GM12874 (cell line): ENCODE data around the gene ZNF787.

Experiments
- TF ChIP-seq, protein P1 (sequence below): IDR thresholded peaks from 2 replicates; pipeline ENCODE4 v1.5.1; 2011; ENCODE audit warnings: low read depth, mild to moderate bottlenecking, control low read depth, low read length, moderate library complexity; ENCODE audit not compliant: insufficient read depth

The ZNF787 gene

DNA sequence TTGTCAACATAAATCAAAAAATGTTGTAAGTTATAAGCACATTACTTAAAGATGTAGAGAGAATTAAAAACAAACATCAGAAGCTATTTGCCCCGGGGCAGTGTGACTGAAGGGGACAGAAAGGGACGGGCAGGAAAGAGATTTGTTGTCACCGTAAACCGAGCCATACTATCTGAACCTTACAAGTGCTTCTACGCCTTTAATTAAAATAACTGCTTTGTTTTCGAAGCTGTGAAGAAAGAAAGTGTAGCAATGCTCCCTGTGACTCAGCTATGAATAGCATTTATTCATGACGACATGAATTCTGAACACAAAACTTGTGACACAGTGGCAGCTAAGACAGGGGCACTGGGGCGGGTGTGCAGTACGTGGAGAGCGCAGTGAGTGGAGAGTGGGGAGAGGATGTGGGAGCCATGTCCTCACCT, 30.0 kb downstream of the ZNF787 start:
- TF ChIP-seq, protein P1, sequence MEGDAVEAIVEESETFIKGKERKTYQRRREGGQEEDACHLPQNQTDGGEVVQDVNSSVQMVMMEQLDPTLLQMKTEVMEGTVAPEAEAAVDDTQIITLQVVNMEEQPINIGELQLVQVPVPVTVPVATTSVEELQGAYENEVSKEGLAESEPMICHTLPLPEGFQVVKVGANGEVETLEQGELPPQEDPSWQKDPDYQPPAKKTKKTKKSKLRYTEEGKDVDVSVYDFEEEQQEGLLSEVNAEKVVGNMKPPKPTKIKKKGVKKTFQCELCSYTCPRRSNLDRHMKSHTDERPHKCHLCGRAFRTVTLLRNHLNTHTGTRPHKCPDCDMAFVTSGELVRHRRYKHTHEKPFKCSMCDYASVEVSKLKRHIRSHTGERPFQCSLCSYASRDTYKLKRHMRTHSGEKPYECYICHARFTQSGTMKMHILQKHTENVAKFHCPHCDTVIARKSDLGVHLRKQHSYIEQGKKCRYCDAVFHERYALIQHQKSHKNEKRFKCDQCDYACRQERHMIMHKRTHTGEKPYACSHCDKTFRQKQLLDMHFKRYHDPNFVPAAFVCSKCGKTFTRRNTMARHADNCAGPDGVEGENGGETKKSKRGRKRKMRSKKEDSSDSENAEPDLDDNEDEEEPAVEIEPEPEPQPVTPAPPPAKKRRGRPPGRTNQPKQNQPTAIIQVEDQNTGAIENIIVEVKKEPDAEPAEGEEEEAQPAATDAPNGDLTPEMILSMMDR: no peak

DNA sequence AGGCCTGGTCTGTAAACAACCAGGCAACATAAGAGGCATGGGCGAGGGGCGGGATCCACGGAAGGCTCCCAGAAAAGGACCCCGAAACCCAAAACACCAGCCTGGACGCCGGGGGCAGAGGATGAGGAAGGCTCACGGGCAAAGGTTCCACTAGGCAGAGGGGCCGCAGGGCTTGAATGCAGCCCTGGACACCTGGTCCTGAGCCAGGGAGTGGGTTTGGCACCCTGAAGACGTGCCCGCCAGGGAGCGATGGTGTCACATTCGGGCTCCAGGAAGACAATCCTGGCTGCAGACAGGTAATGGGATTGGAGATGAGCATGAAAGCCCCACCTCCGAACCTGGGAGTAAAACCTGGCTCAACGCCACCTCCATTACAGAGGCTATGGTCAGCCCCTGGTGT, 31.8 kb downstream of the ZNF787 start:
- TF ChIP-seq, protein P1: no peak

DNA sequence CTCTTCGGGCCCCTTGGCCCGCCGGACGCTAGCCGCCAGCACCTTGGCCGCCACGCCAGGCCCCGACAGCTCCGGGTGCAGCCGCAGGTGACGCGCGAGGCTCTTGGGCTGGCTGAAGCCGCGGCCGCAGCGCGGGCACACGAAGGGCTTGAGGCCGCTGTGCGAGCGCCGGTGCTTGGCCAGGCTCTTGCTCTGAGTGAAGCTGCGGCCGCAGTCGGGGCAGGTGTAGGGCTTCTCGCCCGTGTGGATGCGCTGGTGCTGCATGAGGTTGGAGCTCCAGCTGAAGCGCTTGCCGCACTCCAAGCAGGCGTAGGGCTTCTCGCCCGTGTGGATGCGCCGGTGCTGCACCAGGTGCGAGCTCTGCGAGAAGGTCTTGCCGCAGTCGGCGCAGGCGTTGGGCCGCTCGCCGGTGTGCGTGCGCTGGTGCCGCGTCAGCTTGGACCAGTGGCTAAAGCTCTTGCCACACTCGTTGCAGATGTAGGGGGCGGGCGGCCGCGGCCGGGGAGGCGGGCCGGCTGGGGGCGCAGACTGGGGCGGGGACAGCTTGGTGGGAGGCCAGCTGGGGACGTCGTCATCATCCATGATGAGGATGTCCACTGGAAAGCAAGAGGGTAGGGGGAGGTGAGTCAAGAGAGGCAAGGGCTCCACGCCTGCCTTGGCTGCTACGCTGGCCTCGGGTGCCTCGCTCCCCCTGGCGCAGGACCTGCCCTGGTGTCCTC, 32.4 kb downstream of the ZNF787 start:
- TF ChIP-seq, protein P1: no peak

DNA sequence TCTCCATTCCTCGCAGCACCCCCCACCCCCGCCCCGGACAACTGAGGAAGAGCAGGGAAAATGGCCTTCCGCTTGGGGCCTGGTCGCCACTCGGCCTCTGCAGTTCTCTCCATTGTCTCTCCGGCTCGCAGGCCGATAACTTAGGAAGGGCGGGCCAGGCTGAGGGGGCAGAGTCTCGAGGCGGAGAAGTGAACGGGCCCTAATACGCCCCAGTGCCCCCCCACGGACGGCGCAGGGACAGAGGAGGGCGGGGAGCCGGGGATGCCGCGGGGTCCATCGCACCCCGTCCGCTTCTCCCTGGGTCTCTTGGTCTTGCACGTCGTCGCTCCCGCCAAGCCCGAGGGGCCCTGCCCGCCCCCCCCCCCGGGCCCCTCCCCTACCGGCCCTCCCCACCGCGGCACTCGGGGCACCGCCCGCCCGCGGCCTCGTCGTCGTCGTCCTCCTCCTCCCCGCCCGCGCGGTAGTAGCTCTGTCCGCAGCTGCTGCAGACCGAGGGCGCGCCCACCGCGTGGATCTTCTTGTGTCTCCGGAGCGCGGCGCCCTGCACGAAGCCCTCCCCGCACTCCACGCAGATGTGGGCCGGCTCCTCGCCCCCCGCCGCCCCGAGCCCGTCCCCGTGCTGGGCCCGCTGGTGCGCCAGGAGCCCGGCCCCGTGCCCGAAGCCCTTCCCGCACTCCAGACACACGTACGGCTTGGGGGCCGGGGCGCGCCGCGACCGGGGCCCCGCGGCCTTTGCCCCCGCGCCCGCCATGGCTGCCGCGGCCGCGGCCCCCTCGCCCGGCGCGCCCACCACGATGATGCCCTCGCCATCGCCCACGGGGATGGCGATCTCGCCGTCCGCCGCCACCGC, 33.2 kb downstream of the ZNF787 start:
- TF ChIP-seq, protein P1: no peak

DNA sequence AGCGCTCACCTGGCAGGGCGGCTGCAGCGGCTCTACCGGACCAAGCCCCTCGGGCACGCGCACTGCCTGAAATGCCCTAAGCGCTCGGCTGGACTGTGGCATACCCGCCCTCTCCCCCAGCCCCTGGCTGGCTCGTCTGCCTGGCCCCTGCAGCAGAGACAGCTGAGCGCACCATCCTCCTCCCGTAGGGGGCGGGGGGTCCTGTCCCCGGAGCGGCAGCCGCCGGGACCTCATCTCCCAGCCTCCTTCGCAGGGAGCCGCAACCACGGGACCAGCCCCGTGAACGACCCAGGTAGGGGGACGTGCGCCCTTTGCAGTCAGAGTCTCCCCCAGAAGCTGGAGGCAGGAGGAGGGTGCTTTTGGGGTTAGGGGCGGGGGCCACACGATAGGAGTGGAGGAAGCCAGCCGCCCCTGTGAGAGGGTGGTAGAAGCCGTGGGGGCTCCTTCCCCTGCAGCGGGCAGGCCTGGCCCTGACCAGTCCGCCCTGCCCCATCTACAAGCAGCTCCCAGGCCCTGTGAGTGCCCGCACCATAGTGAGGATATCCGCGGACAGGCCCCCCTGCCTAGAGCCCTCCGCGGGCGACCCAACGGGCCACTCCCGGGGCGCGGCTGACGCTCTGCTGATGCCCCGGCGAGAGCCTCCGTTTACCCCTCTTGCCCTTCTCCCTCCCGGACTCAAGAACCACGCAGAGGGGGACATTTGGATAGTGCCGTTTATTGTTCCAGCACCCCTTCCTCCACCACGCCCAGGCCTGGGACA, 34.2 kb downstream of the ZNF787 start:
- TF ChIP-seq, protein P1: no peak

- TF ChIP-seq, protein P1: no peak
Measured at GRCh38 chr19:56085571-56086275, 35.4 kb downstream of the ZNF787 start.
